ENCODE results near the gene XPC. TPM values are rescaled to one million over a fixed set of nuclear protein-coding genes. Genes with fewer than 3 reads are reported as not detected.

The XPC gene
- total and polyA plus RNA-seq, 2 of the 8 experiments (the other 6 are each of a cell fraction or from before 2014, with no cell fraction given): 8.8 to 27.3 TPM

- H3K4me2 ChIP-seq (ENCODE audit: insufficient read depth in 1 of 2, low read depth in 2 of 2, low read length in 2 of 2): no peak overlapping the region
- H3K4me3 ChIP-seq (ENCODE audit: extremely low read depth in 1 of 4, insufficient read depth in 2 of 4, low read depth in 3 of 4, low read length in 4 of 4): no peak overlapping the region
- no peak overlapping the region for H2BK12ac ChIP-seq (ENCODE audit: low read depth, low read length)
- ChIA-PET CTCF (ENCODE audit: partially characterized antibody) (interaction anchor here (0.8 to 7.6 kb wide), 12 partner anchors 14 to 304 kb away, joined by 3 to 157 read pairs (median 4); partner anchors contain the start of genes LSM3 and XPC), POLR2A (ENCODE audit: partially characterized antibody) (interaction anchor here (1.1 to 2.6 kb wide), 3 partner anchors 16 to 76 kb away, joined by 3 to 12 read pairs (median 7); partner anchors contain the start of genes CHCHD4, LSM3, TMEM43 and XPC)
- H2BK120ac ChIP-seq (replicated peaks; ENCODE audit: low read depth, low read length): no peak overlapping the region
- no peak overlapping the region for H4K91ac ChIP-seq (replicated peaks; ENCODE audit: insufficient read length, low read length)
- no peak overlapping the region for H3K18ac ChIP-seq (ENCODE audit: extremely low read depth, low read length)
- H2AK5ac ChIP-seq (ENCODE audit: low read depth, low read length): no peak overlapping the region
- H3K9ac ChIP-seq (replicated peaks in 1 of 4; ENCODE audit: extremely low read depth in 1 of 4, low read depth in 3 of 4, low read length in 3 of 4): no peak overlapping the region
- no peaks in the 10 kb centered on the region for H3K23me2 ChIP-seq (ENCODE audit: low read depth, low read length)
- no peaks in the 10 kb centered on the region for H3K9me3 ChIP-seq (ENCODE audit: insufficient read depth in 2 of 2, low read depth in 1 of 2, low read length in 1 of 2)
- H4K20me1 ChIP-seq (replicated peaks in 1 of 2; ENCODE audit: control insufficient read depth in 1 of 2, insufficient read depth in 2 of 2, low read length in 2 of 2): peaks cover 0 to 4% of the 10 kb centered on the region in 2 experiments
- 98% methylated on average over 4 of the region's 4 CpGs; no CpG with 5 or more reads in 1 of the 2 experiments for WGBS, 2 experiments (ENCODE audit: extremely low coverage in 1 of 2, insufficient coverage in 1 of 2, insufficient read length in 1 of 2, insufficient replicate concordance in 2 of 2, low coverage in 1 of 2, low lambda C conversion rate in 2 of 2, missing lambda C conversion rate in 1 of 2)
- H3K79me2 ChIP-seq (ENCODE audit: control insufficient read depth in 1 of 2, insufficient read depth in 2 of 2, low read length in 2 of 2): peaks cover 0 to 2% of the 10 kb centered on the region in 2 experiments; a peak in 1 of 4 replicates
- no peak overlapping the region for H2AFZ ChIP-seq (ENCODE audit: low read length)
- FAIRE-seq: no peak
- H2BK5ac ChIP-seq (ENCODE audit: low read depth, low read length): no peak overlapping the region
- H3K27ac ChIP-seq (ENCODE audit: low read depth, low read length): no peak overlapping the region
- H3K4ac ChIP-seq (replicated peaks; ENCODE audit: insufficient read length, low read depth, low read length): no peak overlapping the region
- TF ChIP-seq CEBPB (IDR thresholded peaks at IDR 0.05; ENCODE audit: low read depth, low read length): no peak
- TF ChIP-seq POU5F1 (IDR thresholded peaks at IDR 0.05; ENCODE audit: low read depth, low read length): no peak
- TF ChIP-seq, protein P1, sequence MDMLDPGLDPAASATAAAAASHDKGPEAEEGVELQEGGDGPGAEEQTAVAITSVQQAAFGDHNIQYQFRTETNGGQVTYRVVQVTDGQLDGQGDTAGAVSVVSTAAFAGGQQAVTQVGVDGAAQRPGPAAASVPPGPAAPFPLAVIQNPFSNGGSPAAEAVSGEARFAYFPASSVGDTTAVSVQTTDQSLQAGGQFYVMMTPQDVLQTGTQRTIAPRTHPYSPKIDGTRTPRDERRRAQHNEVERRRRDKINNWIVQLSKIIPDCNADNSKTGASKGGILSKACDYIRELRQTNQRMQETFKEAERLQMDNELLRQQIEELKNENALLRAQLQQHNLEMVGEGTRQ (IDR thresholded peaks at IDR 0.05; ENCODE audit: low read length): no peak
- no peak for TF ChIP-seq MAFK (IDR thresholded peaks at IDR 0.05; ENCODE audit: low read depth, low read length)
- no peak for TF ChIP-seq CHD1 (IDR thresholded peaks at IDR 0.05; ENCODE audit: low read depth, low read length)
- no peak for TF ChIP-seq TBP (IDR thresholded peaks at IDR 0.05; ENCODE audit: low read depth, low read length)
- TF ChIP-seq RBBP5 (IDR thresholded peaks at IDR 0.05; ENCODE audit: borderline replicate concordance, low read depth, low read length): no peak
- H3K36me3 ChIP-seq (ENCODE audit: control insufficient read depth in 2 of 4, insufficient read depth in 4 of 4, low read length in 3 of 4): peaks cover 4 to 15% (median 6%) of the 10 kb centered on the region in 4 experiments; a peak in 6 of 8 replicates
- H2BK20ac ChIP-seq (ENCODE audit: low read length): no peak overlapping the region
- H2BK15ac ChIP-seq (ENCODE audit: low read length): no peak overlapping the region
- H4K5ac ChIP-seq (ENCODE audit: insufficient read length, low read depth, low read length): no peak overlapping the region
- DNase-seq (ENCODE audit: low read depth in 1 of 2, low spot score in 2 of 2): no peak
- no peak overlapping the region for H4K8ac ChIP-seq (ENCODE audit: extremely low read depth, insufficient read depth, low read length)
- no peak overlapping the region for H3K56ac ChIP-seq (replicated peaks; ENCODE audit: insufficient read length, low read depth, low read length)
- no peak overlapping the region for H3K23ac ChIP-seq (ENCODE audit: insufficient read length)
- H3K79me1 ChIP-seq (ENCODE audit: low read depth, low read length): no peaks in the 10 kb centered on the region; the same call in none of the 2 replicates
- no peak overlapping the region for H3K14ac ChIP-seq (ENCODE audit: insufficient read length)
- H3K27me3 ChIP-seq (replicated peaks in 1 of 4; ENCODE audit: control insufficient read depth in 3 of 4, extremely low read depth in 1 of 4, insufficient read depth in 3 of 4, low read length in 3 of 4): no peaks in the 10 kb centered on the region
- H3K4me1 ChIP-seq (replicated peaks in 1 of 4; ENCODE audit: control insufficient read depth in 3 of 4, insufficient read depth in 4 of 4, low read length in 3 of 4): no peaks in the 10 kb centered on the region; a peak in 2 of 7 replicates
Measured at GRCh38 chr3:14200841-14201240, 22.4 kb upstream of the XPC start.

Measured in H1 (cell line).